UCSD-AML1 (cell line): ENCODE data around the gene PLEKHF1.

Experiments used
- DNase-seq: peaks from one replicate; lab custom pipeline; 2025; ENCODE audit not compliant: unreplicated experiment; lab: John Stamatoyannopoulos, UW

PLEKHF1 gene

DNA sequence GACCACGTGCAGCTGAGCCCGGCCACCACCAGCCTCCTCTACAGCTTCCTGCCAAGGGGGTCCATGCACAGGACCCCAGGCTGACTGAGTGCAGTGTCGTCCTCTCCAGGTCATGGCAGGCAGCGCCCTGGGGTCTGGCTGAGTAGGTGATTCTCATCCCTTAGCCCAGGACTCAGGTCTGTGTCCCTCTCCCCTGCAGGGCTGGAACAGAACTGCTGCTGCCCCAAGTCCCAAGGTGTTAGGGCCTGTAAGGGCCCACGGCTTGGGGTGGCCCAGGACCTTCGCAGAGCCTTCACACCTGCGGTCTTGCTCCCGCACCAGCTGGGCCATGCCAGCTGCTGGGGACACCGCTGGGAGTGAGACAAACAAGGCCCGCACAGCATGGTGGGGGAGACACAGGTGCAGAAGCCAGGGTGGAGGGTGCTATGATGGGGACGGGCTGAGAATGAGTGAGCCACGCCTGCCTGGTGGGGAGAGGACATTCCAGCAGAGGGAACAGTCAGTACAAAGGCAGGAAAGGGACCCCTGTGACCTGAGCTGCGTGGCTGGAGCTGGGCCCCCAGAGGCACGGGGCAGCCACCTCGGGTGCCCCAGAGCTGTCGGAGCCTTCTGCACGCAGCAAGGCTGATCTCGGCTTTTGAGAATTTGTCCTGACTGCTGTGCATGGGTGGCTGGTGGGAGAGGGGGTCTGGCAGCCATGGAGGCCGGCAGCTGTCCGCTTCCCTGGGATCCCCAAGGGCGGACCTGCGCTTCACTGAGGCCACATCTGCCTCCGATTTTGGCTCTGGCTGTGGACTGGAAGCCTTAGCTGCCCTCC lies 11.9 kb downstream of the PLEKHF1 start:
- DNase-seq = no peak

DNA sequence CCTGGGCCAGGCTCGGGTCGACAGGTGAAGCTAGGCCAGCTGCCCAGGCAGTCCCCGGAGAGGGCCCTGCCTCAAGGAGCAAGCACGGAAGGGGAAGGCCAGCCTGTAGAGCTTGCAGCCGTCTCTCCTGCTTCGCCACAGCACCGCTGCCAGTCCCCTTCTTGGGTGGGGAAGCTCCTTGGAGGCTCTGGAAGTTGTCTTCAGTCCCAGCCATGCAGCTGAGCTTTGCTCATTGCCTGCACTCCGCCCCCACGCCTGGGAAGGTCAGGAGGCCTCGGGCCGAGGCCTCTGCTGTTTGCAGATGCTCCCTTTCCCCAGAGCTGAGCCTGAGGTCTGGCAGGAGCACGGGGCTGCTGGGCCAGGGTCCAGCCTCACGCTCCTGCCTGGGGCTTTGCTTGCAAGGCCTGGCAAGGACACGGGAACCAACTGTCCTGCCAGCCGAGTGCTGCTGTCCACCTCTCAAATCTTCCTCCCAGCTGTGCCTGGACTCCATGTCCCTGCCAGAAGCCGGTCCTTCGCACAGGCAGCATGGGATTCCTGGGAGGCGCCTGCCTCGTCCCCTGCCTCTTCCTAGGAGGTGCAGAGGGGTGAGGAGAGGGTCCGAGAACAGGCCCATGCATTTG lies 13.3 kb downstream of the PLEKHF1 start:
- no peak for DNase-seq

DNA sequence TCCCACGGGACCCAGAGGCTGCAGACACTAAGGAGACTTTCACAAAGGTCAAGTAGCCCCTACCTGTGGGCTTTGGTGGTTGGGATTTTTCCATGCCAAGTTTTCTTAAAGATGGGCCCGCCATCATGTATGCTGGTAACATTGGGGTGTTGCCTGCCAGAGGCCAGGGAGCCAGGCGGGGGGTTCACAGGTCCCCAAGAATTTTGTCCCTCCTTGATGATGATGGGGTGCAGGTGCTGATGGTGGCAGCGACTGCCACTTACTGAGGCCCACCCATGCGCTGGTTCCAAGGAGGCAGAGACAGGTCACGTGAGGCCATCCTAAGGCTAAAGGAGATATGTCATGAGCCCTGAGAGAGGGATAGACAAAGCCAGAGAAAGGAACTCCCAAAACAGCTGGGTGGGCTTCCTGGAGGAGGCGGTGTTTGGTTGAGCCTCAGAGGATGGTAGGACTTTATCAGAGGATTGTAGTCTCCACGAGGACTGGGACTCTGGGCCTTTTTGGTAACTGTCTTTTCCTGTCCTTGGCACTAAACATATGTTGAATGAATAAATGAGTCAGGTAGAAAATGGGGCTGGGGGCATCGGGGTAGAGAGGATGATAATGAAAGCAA lies 14.4 kb downstream of the PLEKHF1 start:
- DNase-seq = no peak

DNA sequence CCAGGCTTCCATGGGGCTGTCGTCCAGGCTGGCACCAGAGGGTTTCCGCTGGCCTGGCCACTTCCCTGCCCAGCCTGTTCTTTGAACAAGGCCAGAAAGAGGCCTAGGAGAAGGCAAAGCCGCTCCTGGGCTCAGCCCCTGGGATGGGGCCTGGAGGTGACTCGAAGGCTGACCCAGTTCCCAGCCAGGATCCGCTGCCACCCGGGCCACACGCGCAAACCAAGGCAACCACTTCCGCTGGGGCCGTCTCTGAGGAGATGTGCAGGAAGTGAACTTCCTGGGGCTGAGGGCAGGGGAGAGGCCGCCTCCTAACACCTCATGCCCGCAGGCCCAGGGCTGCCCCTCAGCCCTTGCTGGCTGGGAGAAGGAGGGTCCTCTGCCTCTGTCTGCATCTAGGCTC lies 15.2 kb downstream of the PLEKHF1 start:
- peak; percentile 92 for DNase-seq

DNA sequence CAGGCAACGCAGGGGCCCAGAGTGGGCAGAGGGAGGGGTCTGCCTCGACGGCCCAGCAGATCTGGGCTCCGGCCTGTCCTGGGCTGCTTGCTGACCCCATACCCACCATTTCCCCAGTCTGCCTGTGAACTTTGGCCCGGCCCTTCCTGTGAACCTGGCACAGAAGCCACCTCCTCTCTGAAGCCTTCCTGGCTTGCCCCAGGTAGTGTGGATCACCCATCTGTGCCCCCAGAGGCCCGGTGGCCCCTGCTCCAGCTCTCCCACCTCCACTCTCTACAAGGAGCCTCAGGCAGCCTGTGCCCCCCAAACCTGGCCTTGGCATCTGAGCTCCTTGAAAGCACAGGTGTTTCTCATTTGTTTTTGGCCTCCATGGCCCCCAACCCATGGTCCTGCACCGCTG lies 15.7 kb downstream of the PLEKHF1 start:
- no peak for DNase-seq

DNA sequence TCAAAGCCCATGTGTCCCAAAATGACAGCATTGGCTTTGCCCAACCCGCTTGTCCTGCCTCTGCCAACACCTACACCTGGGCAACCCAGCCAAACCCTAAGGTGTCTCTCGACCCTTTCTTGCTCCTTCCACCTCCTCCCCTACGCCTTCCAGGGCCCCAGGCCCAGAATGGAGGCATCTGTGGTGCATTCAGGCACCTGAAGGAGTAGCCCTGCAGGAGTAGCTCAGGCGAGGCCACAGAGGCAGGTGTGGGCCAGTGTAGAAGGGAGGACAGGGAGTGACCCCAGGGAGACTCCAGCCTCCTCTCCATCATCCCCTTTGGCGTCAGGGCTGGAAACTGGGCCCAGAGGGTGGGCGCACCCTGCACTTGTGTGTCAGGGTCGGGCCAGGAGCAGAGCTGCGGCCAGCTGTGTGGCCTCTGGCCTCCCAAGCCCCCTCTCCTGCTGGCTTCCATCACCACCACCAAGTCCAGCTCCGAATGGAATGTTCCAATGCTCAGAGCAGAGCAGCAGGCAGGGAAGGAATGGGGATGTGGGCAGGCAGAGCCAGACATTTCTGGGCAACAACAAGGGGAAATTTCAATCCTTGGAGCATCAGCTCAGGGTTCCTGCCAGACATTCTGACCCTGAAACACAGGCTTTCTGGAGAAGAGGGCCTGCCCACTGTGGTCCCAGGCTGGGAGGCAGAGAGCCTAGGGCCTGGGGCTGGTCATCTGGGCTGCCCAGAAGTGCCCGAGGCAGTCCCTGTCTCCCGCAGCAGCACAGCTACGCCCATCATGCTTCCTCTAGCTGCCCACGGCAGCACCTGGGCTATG lies 16.4 kb downstream of the PLEKHF1 start:
- DNase-seq = no peak

DNA sequence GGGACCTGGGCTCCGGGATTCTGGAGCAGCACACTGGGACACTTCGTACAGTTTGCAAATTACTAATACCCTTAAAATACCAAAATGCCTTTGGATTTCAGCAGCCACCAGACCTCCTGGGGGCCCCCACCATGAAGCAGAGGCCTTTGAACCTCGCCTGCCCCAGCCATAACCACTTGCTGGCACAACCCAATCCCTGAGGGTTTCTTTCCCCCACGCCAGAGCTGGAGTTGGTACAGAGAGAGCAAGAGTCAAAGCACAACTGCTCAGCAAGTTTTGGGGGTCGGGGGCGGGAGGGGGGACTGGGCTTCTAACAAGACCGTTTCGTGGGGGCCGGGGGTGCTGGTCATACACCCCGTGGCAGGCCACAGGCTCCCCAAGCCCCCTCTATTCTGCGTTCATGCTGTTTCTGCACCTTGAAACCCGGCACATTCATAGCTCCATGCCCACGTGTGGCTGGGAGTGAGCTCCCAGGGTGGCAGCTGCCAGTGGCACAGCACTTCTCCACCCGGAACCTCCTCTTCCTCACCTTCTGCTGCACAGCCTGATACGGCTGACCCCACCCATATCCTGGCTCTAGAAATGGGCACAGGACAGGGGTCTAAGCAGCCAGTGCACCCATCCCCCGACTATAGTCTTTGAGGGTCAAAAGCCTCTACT lies 17.1 kb downstream of the PLEKHF1 start:
- no peak for DNase-seq

DNA sequence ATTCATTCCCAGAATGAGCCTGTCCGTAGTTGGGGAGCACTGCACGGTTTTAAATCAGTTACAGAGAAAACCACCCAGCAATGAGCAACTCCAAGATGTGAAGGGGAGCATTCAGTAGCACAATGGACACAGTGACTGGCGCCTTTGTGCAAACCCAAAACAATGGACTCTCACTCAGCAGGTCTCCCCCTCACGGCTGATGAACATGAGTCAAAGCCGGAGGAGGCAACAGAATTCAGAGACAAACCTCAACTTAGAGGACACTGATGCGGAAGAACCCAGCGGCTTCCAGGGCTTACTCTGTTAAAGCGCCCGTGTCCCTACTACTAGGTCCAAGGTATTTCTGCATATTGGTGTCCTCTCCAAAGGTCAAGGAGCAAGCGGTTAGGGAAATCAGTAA lies 17.7 kb downstream of the PLEKHF1 start:
- no peak for DNase-seq

DNA sequence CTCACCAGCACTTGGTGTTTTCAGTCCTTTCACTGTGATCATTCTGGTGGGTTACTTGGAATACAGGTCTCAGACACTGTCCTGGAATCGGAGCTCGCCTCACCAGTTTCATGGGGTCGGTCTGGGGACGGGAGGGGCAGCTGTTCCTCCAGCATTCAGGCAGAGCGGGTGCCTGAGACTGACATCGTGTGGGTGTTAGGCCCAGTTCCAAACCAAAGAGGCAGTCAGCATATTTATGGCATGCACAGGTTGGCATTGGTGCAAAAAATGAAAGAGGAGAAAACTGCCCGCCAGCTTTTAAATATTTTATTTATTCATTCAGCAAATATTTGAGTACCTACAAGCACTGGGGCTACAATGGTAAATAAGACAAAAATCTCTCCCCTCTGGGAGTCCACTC lies 20.1 kb downstream of the PLEKHF1 start:
- DNase-seq = no peak

DNA sequence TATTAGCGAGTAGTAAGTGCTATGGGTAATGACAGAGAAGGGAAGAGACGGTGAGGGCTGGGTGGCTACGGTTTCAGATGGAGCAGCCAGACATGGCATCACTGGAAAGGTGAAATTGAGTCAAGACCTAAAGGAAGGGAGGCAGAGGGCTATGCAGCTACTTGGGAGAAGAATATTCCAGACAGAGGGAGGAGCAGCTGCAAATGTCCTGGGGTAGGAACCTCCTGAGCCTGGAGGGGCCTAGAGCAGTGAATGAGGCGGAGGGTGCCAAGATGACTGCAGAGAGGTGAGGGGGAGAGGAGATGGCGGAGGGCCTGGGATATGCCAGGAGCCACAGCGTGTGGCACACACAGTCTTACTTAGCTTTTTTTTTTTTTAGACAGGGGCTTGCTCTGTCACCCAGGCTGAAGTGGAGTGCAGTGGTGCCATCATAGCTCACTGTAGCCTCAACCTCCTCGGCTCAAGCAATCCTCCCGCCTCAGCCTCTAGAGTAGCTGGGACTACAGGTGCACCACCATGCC lies 21.1 kb downstream of the PLEKHF1 start:
- DNase-seq = no peak

DNA sequence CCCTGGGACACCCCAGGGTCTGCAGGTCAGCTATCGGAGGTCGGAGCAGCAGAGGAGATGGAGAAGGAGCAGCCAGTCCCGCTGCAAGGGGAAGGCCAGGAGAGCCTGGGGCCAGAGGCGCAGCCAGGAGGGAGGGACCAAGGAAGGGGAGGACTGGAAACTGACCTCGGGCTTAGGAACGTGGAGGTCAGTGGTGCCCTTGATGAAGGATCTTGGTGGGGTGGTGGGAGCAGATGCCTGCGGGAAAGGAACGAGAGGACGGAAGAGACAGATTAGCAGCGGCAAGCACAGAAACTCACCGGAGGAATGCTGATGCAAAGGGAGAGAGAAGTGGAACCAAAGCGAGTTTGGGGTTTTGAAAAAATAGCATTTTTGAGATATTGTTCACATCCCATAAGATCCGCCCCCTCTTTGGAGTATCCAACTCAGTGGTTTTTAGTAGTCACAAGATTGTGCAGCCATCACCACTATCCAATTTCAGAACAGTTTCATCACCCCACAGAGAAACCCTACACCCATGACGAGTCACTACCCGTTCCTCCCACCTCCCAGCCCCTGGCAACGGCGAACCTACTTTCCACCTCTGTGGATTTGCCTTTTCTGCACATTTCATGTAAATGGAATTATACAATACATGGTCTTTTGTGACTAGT lies 22.1 kb downstream of the PLEKHF1 start:
- DNase-seq = peak; percentile 48

DNA sequence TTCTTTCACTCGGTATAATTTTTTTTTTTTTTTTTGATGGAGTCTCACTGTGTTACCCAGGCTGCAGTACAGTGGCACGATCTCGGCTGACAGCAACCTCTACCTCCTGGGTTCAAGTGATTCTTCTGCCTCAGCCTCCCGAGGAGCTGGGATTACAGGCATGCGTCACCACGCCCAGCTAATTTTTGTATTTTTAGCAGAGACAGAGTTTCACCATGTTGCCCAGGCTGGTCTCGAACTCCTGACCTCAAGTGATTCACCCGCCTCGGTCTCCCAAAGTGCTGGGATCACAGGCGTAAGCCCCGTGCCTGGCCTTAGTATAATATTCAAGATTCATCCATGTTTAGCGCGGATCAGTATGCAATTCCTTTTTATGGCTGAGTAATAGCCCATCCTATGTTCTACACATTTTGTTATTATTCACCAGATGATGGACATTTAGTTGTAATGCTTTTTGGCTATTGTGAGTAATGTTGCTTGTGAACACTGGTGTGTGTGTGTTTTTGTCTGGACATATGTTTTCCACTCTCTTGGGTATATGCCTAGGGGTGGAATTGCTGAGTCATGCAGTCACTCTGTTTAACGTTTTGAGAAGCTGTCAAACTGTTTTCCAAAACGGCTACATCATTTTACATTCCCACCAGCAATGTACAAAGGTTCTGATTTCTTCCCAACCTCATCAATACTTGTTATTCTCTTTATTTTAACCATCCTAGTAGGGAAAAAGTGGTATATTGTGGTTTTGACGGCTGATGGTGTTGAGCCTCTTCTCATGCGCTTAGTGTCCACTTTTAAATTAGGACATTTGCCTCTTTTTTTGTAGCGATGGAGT lies 22.9 kb downstream of the PLEKHF1 start:
- DNase-seq = no peak

DNA sequence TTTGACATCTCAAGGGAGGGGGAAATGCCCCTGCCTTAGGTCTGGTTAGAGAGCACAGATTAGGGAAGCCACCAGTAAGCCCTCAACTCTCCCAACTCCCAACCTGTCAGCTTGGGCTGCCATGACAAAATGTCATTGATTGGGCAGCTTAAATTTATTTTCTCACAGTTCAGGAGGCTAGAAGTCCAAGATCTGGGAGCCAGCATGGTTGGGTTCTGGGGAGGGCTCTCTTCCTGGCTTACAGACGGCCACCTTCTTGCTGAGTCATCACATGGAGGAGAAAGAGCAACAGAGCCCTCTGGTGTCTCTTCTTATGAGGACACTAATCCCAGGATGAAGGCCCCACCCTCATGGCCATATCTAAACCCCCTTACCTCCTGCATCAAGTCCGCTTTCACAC lies 25.6 kb downstream of the PLEKHF1 start:
- peak; percentile 57 for DNase-seq

DNA sequence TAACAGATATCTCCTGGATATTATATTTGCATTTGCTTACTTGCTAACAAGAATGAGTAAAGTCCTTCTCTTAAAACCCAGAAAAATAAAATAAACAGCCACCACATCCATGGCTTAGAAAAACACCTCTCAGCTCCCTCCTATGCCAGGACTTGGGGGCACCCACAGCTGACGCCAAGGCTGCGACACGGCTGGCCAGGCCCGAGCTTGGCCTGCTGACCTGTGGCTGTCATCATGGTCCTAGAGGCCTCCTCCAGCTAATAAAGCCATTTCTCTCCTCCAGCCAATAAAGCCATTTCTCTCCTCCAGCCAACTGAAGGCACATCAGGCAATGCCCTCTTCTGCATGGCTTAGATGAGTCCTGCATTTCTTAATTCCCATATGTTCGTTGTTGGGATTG lies 28.9 kb downstream of the PLEKHF1 start:
- DNase-seq = no peak

DNA sequence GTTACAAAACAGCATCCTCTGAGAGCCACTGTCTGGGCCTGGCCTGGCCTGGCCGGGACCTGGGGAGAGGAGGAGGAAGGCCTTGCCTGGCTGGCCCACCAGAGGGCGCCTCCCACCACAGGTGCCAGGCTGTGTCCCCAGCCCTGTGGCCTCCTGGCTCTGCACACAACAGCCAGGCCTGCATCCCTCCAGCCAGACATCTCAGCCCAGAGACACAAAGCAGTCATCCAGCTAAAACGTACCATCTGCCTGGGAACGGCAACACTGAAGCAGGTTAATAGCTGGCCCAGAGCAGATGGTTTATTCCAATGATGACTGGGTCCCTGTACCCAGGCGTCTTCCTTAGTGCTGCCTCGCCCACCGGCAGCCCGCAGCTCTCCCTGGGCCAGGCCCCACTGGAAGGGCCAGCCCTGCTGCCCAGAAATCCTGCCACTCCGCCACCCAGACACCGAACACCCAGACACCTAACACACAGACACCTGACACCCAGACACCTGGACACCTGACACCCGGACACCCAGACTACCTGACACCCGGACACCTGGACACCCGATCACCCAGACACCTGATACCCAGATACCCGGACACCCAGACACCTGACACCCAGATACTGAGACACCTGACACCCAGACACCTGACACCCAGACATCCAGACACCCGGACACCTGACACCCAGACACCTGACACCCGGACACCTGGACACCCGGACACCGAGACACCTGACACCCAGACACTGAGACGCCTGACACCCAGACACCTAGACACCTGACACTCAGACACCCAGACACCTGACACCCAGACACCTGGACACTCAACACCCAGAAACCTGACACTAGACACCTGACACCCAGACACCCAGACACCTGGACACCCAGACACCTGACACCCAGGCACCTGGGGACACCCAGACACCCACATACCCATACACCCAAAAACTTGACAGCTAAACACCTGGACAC lies 29.7 kb downstream of the PLEKHF1 start:
- peak; percentile 82 for DNase-seq

DNA sequence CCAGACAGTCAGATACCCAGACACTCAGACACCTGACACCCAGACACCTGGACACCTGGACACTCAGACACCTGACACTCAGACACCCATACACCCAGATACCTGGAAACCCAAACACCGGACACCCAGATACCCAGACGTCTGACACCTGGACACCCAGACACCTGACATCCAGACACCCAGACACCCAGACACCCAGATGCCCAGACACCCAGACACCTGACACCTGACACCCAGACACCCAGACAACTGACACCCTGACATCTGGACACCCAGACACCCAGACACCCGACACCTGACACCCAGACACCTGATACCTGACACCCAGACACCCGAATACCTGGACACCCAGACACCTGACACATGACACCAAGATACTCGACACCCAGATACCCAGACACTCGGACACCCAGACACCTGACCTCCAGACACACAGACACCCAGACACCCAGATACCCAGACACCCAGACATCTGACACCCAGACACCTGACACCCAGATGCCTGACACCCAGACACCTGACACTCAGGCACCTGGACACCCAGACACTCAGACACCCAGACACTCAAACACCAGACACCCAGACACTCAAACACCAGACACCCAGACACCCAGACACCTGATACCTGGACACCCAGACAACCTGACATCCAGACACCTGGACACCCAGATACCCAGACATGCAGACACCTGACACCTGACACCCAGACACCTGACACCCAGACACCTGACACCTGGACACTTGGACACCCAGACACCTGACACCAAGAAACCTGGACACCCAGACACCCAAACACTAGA lies 30.7 kb downstream of the PLEKHF1 start:
- no peak for DNase-seq

DNA sequence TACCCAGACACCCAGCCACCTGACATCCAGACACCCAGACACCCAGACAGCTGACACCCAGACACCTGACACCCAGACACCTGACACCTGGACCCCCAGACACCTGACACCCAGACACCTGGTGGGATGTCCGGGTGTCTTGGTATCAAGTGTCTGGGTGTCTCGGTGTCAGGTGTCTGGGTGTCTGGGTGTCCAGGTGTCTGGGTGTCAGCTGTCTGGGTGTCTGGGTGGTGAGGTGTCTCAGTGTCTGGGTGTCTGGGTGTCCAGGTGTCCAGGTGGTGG lies 31.2 kb downstream of the PLEKHF1 start:
- no peak for DNase-seq
